ENCODE data around the gene ZBTB7C.

DNA sequence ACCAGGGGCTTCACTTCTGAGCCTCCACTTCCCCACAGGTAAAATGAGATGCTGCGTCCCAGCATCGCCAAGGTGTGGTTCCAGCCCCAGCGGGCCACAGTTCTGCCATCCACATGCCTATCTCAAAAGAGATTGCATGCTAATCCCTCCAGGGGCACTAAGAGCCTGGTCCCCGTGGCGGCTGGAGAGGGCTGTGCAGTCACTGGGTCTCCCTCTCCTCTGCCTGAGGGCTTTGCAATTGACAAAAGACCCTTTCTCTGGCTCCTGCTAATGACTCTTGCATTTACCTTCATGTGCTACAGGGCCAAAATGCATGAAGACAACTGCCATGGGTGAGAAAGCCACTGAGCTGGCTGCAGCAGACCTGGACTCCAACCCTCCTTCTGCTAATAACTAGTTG is 18.5 kb downstream of the ZBTB7C start:
- TF ChIP-seq, protein P1, sequence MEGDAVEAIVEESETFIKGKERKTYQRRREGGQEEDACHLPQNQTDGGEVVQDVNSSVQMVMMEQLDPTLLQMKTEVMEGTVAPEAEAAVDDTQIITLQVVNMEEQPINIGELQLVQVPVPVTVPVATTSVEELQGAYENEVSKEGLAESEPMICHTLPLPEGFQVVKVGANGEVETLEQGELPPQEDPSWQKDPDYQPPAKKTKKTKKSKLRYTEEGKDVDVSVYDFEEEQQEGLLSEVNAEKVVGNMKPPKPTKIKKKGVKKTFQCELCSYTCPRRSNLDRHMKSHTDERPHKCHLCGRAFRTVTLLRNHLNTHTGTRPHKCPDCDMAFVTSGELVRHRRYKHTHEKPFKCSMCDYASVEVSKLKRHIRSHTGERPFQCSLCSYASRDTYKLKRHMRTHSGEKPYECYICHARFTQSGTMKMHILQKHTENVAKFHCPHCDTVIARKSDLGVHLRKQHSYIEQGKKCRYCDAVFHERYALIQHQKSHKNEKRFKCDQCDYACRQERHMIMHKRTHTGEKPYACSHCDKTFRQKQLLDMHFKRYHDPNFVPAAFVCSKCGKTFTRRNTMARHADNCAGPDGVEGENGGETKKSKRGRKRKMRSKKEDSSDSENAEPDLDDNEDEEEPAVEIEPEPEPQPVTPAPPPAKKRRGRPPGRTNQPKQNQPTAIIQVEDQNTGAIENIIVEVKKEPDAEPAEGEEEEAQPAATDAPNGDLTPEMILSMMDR (conservative IDR thresholded peaks at IDR 0.05; ENCODE audit: low read depth, low read length): no peak
- no peak for TF ChIP-seq EZH2 (IDR thresholded peaks at IDR 0.05; ENCODE audit: borderline replicate concordance, low read depth, low read length, poor library complexity, severe bottlenecking)
